Prostate gland (tissue), 2 donors: ENCODE data around the gene INSYN2B.

Experiments used
- POLR2A ChIP-seq: fragments of 450-650 bp; IDR thresholded peaks from one replicate; pipeline ENCODE4 v1.6.1; 2016; ENCODE audit warnings: antibody characterized with exemption, mild to moderate bottlenecking
- TF ChIP-seq, protein P1 (sequence below), 4 experiments: fragments of 200-600 bp in 2 of 4; fragments of 450-650 bp in 2 of 4; sonication (generic) in 2 of 4; IDR thresholded peaks; 1 replicate in 3 of 4; 2 replicates in 1 of 4; pipeline ENCODE4 v1.5.1; 2016 to 2019; ENCODE audit warnings: antibody characterized with exemption in 4 of 4, mild to moderate bottlenecking in 2 of 4, moderate library complexity in 2 of 4

DNA sequence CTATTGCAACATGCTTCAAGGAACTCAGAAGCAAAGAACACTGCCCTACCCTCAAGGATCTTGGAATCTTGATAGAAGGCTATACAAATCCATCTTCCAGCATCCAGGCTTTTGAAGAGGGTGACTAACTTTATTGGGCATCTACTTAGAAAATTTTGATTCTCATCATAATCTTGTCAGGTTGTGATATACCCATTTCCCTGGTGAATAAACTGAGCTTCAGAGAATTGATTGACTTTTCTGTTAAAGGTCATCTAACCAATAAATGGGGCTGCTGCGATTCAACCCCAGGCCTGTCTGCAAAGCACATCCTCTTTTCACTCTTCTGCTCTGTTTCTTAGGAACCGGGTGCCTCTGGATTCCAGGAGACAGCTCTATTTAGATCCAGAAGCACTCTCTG, 19.9 kb upstream of the INSYN2B start:
- TF ChIP-seq POLR2A, result no peak
- TF ChIP-seq, protein P1, sequence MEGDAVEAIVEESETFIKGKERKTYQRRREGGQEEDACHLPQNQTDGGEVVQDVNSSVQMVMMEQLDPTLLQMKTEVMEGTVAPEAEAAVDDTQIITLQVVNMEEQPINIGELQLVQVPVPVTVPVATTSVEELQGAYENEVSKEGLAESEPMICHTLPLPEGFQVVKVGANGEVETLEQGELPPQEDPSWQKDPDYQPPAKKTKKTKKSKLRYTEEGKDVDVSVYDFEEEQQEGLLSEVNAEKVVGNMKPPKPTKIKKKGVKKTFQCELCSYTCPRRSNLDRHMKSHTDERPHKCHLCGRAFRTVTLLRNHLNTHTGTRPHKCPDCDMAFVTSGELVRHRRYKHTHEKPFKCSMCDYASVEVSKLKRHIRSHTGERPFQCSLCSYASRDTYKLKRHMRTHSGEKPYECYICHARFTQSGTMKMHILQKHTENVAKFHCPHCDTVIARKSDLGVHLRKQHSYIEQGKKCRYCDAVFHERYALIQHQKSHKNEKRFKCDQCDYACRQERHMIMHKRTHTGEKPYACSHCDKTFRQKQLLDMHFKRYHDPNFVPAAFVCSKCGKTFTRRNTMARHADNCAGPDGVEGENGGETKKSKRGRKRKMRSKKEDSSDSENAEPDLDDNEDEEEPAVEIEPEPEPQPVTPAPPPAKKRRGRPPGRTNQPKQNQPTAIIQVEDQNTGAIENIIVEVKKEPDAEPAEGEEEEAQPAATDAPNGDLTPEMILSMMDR (IDR thresholded peaks at IDR 0.05), result no peak
